ENCODE results near the gene EMILIN2.
"Not testable (repeated sequence)": the region's sequence is repeated elsewhere in the genome, so short reads cannot be mapped to it uniquely, and the experiment has no call there.

DNA sequence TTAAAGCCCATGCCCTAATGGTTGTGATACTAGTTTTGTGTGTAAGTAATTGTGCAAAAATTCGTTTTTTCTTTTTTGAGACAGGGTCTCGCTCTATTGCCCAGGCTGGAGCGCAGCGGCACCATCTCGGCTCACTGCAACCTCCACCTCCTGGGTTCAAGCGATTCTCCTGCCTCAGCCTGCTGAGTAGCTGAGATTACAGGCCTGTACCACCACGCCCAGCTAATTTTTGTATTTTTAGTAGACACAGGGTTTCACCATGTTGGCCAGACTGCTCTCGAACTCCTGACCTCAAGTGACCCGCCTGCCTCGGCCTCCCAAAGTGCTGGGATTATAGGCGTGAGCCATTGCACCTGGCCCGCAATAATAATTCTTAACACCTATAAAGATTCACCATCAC, 5.7 kb downstream of the EMILIN2 start:
- not testable (repeated sequence) for TF ChIP-seq RNF2 (IDR thresholded peaks at IDR 0.05; ENCODE audit: borderline replicate concordance, low read depth); CTCF (IDR thresholded peaks at IDR 0.05); ESRRA (IDR thresholded peaks at IDR 0.05; ENCODE audit: borderline replicate concordance, low read length); RCOR1 (IDR thresholded peaks at IDR 0.05; ENCODE audit: low read depth, low read length); HMGXB4 (CRISPR knock-in tag; IDR thresholded peaks at IDR 0.05; ENCODE audit: borderline replicate concordance); POLR2A (IDR thresholded peaks at IDR 0.05; ENCODE audit: low read length); EHMT2 (IDR thresholded peaks at IDR 0.05; ENCODE audit: low read depth)
